ENCODE results near the gene C1R.

Gene C1R

DNA sequence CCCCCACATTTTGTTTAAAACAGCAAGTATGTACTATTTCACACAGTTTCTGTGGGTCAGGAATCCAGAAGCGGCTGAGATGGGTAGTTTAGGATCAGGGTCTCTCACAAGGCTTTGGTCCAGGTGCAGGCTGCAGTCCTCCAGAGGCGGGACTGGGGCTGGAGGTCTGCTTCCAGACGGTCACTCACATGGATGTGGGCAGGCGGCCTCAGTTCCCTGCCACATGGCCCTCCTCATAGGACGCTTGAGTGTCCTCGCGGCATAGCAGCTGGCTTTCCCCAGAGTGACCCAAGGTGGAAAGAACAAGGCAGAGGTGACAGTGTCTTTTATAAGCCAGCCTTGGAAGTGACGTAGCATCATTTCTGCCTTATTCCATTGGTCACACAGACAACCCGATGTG lies 24.7 kb upstream of the C1R start:
- Histone ChIP-seq H3K9me3 (no peaks in the 10 kb centered on the region), H3K36me3 (peaks cover 60% of the 10 kb centered on the region), H3K4me1 (ENCODE audit: control insufficient read depth in 1 of 2, insufficient read depth in 1 of 2, low read depth in 1 of 2, low read length in 1 of 2) (peaks cover 12% of the 10 kb centered on the region in 2 experiments), H3K27ac (no peak overlapping the region), H3K4me3 (ENCODE audit: low read depth in 1 of 2, low read length in 1 of 2) (no peak overlapping the region), H3K27me3 (no peaks in the 10 kb centered on the region)
- TF ChIP-seq, protein P1, sequence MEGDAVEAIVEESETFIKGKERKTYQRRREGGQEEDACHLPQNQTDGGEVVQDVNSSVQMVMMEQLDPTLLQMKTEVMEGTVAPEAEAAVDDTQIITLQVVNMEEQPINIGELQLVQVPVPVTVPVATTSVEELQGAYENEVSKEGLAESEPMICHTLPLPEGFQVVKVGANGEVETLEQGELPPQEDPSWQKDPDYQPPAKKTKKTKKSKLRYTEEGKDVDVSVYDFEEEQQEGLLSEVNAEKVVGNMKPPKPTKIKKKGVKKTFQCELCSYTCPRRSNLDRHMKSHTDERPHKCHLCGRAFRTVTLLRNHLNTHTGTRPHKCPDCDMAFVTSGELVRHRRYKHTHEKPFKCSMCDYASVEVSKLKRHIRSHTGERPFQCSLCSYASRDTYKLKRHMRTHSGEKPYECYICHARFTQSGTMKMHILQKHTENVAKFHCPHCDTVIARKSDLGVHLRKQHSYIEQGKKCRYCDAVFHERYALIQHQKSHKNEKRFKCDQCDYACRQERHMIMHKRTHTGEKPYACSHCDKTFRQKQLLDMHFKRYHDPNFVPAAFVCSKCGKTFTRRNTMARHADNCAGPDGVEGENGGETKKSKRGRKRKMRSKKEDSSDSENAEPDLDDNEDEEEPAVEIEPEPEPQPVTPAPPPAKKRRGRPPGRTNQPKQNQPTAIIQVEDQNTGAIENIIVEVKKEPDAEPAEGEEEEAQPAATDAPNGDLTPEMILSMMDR (IDR thresholded peaks at IDR 0.05): no peak

DNA sequence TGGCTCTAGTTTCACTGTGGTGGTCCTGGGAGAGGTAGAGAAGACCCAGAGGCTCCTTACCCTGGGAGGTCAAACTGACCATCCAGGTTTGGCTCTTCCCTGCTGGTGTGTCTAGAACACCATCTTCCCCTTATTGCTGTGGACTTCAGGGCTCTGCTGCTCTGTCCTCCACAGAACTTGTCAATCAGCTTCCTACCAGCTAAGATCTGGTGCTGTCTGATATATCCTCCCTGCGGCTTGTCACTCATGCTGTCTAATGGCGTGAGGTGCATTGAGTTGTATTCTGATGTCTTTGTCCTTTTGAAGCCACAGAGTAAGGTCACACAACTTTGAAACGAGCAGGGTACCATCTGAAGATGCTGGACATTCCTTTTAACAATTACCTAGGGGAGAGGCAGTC lies 24.0 kb upstream of the C1R start:
- H3K4me1 ChIP-seq (ENCODE audit: control insufficient read depth in 1 of 2, insufficient read depth in 1 of 2, low read depth in 1 of 2, low read length in 1 of 2): peaks cover 12% of the 10 kb centered on the region in 2 experiments
- H3K4me3 ChIP-seq (ENCODE audit: low read depth in 1 of 2, low read length in 1 of 2): no peak overlapping the region
- H3K27ac ChIP-seq: no peak overlapping the region
- H3K27me3 ChIP-seq: no peaks in the 10 kb centered on the region
- TF ChIP-seq, protein P1 (IDR thresholded peaks at IDR 0.05): no peak
- H3K9me3 ChIP-seq: no peaks in the 10 kb centered on the region
- peaks cover 54% of the 10 kb centered on the region for H3K36me3 ChIP-seq

DNA sequence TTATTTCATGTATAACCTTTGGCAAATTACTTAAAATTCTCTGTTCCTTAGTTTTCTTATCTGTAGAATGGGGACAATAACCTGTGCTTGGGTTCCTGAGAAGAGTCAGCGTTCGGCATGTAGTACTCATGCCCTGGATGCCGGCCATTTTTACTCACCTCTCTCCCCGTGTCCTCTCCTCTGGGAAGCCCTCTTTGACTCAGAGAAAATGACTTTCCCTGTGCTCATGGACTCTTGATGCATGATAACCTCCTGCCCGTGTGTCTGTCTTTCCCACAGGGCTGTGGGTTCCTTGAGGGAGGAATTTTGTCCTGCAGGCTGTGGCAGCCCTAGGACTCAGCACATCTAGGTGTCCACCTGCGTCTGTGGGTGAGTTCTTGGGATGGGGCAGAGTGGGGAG lies 22.6 kb upstream of the C1R start:
- Histone ChIP-seq H3K36me3 (peaks cover 53% of the 10 kb centered on the region), H3K27me3 (no peaks in the 10 kb centered on the region), H3K9me3 (no peaks in the 10 kb centered on the region), H3K4me3 (ENCODE audit: low read depth in 1 of 2, low read length in 1 of 2) (no peak overlapping the region), H3K4me1 (ENCODE audit: control insufficient read depth in 1 of 2, insufficient read depth in 1 of 2, low read depth in 1 of 2, low read length in 1 of 2) (peaks cover 19 to 22% of the 10 kb centered on the region in 2 experiments), H3K27ac (no peak overlapping the region)
- TF ChIP-seq, protein P1 (IDR thresholded peaks at IDR 0.05): no peak

DNA sequence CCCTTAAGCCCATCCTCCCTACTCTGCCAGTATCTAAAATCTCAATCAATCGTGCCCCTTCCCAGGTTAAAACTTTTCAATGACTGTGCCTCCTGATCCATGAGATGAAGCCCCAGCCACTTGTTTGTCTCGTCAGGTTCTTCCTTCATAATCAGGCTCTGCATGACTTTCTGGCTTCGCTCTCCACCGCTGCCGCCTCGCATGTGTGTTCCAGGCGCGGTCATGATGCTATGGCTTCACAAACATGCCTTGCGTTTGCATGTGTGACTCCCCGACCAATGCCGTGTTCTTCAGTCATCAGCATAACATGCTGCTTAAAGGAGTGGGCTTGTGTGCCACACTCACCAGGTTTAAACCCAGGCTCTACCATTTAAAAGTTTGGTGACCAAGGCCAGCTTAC lies 21.8 kb upstream of the C1R start:
- H3K4me3 ChIP-seq (ENCODE audit: low read depth in 1 of 2, low read length in 1 of 2): no peak overlapping the region
- H3K27ac ChIP-seq: no peak overlapping the region
- no peaks in the 10 kb centered on the region for H3K27me3 ChIP-seq
- H3K4me1 ChIP-seq (ENCODE audit: control insufficient read depth in 1 of 2, insufficient read depth in 1 of 2, low read depth in 1 of 2, low read length in 1 of 2): peaks cover 27 to 29% of the 10 kb centered on the region in 2 experiments
- H3K9me3 ChIP-seq: no peaks in the 10 kb centered on the region
- H3K36me3 ChIP-seq: peaks cover 46% of the 10 kb centered on the region
- TF ChIP-seq, protein P1 (IDR thresholded peaks at IDR 0.05): no peak

DNA sequence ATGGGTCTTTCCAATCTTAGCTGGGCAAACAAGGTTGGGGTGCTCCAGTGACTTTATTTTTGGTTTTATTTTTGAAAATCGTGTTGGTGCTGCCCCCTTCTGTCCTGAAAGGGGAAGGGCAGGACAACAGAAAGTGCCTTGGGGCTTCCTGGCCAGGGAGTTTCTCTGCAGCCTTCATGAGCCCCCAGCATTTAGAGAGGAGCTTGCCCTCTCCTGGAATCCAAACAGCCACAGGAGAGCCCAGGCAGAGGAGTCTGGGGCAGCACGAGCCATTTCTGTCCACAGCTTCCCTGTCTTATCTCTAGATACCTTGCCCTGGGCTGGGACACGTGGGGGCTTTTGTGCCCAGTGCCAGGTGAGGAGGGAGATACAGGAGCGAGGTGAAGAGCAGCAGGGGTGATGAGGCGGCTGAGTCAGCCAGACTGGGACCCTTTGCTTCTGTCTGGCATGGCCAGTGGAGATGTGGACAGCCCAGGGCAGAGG lies 21.2 kb upstream of the C1R start:
- Histone ChIP-seq H3K27ac (no peak overlapping the region), H3K36me3 (peaks cover 43% of the 10 kb centered on the region), H3K4me1 (ENCODE audit: control insufficient read depth in 1 of 2, insufficient read depth in 1 of 2, low read depth in 1 of 2, low read length in 1 of 2) (peaks cover 27 to 29% of the 10 kb centered on the region in 2 experiments), H3K9me3 (no peaks in the 10 kb centered on the region), H3K27me3 (no peaks in the 10 kb centered on the region), H3K4me3 (ENCODE audit: low read depth in 1 of 2, low read length in 1 of 2) (no peak overlapping the region)
- TF ChIP-seq, protein P1 (IDR thresholded peaks at IDR 0.05): peak; percentile 91

DNA sequence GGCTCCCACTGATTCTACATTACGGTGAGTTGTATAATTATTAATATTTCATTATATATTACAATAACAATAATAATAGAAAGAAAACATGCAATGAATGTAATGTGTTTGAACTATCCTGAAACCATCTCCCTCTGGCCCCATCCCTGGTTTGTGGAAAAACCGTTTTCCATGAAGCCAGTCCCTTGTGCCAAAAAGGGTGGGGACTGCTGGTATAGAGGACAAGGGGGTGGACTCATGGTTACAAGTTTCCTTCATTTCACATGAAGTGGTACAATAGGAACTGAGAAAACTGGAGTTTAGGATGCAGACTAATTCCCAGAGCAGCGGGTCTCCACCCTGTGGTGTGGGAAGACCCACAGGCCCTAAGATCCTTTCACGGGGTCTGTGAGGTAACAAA lies 19.8 kb upstream of the C1R start:
- H3K27me3 ChIP-seq: no peaks in the 10 kb centered on the region
- peaks cover 40 to 42% of the 10 kb centered on the region in 2 experiments for H3K4me1 ChIP-seq (ENCODE audit: control insufficient read depth in 1 of 2, insufficient read depth in 1 of 2, low read depth in 1 of 2, low read length in 1 of 2)
- TF ChIP-seq, protein P1 (IDR thresholded peaks at IDR 0.05): no peak
- H3K4me3 ChIP-seq (ENCODE audit: low read depth in 1 of 2, low read length in 1 of 2): no peak overlapping the region
- H3K27ac ChIP-seq: no peak overlapping the region
- H3K36me3 ChIP-seq: peaks cover 29% of the 10 kb centered on the region
- H3K9me3 ChIP-seq: no peaks in the 10 kb centered on the region

Data from neutrophil (primary cell).